ENCODE results near the gene CDH23. TPM values are rescaled to one million over a fixed set of nuclear protein-coding genes. Genes with fewer than 3 reads are reported as not detected.

The CDH23 gene
- total and polyA plus RNA-seq, 2 donors (not counting 1 experiment from before 2014, with no cell fraction given), result 0.37 to 0.89 TPM

DNA sequence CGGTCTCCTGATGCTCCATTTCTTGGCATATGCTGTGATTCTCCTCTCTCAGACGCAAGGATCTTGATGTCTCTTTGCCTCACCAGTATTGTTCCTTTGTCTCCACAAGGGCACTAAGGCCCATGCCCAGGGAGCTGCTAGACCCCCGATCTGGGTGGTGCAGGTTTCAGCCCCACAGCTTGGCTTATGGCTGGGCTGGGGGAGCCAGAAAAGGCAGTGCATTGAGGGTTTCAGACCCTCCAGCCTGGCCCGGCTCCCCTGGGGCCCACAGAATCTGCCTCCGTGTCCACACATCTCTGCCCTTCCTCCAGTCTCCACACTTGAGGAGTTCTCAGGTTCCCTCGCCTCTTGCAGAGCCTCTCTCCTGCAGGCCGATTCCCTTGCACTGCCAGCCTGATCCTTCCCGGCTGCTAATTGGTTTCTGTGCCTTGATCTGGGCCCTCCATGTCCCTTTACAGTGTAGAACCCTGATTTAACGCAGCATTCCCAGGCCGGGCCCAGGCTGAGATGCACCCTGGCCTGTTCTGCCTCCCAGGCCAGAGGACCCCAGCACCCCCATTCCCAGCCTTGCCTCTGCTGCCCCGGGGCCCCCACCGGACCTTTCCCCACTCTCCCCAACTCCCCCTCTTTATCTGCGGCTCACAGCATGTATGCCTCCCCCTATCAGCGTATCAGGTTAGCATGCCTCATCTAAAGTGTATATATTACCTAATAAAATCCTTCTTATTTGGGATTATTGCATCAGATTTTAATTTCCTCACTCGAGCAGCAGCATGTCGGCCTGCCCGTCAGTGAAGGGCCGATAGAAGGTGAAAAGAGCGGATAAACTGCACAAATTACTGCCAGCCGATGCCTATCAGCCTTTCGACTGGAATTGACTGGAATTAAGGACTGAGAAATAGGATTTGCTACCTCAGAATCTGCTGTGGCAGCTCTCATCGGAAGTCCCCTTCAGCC is 177.1 kb downstream of the CDH23 start:
- Histone ChIP-seq H3K27me3 (replicated peaks in 1 of 4; ENCODE audit: control extremely low read depth in 1 of 4, control insufficient read depth in 3 of 4, insufficient read depth in 4 of 4, low read length in 3 of 4) (no peaks in the 10 kb centered on the region), H4K20me1 (ENCODE audit: control insufficient read depth, insufficient read depth, low read length, poor library complexity, severe bottlenecking) (no peaks in the 10 kb centered on the region), H3K4me2 (replicated peaks; ENCODE audit: low read depth, low read length, poor library complexity, severe bottlenecking) (no peak overlapping the region), H3K27ac (ENCODE audit: low read length in 2 of 2) (no peak overlapping the region), H3K9me3 (ENCODE audit: control extremely low read depth in 1 of 3, control insufficient read depth in 2 of 3, insufficient read depth in 1 of 3, low read length in 2 of 3) (no peaks in the 10 kb centered on the region), H3K4me3 (ENCODE audit: control extremely low read depth in 1 of 5, extremely low read depth in 1 of 5, insufficient read depth in 1 of 5, low read depth in 2 of 5, low read length in 4 of 5) (no peak overlapping the region), H2AFZ (ENCODE audit: insufficient read depth, low read depth, low read length, poor library complexity, severe bottlenecking) (no peak overlapping the region), H3K79me2 (ENCODE audit: control insufficient read depth, insufficient read depth, low read length) (no peaks in the 10 kb centered on the region), H3K9ac (ENCODE audit: low read length) (no peak overlapping the region), H3K36me3 (replicated peaks in 1 of 2; ENCODE audit: control extremely low read depth in 1 of 2, control insufficient read depth in 1 of 2, extremely low read depth in 1 of 2, insufficient read depth in 2 of 2, low read length in 1 of 2) (no peaks in the 10 kb centered on the region), H3K4me1 (ENCODE audit: control insufficient read depth in 2 of 2, insufficient read depth in 2 of 2, low read length in 2 of 2) (no peaks in the 10 kb centered on the region)
- ChIA-PET CTCF (interaction anchor here (0.8 to 8.7 kb wide), 6 partner anchors 134 to 258 kb away, joined by 3 to 186 read pairs (median 4); partner anchors contain the start of genes CDH23 and SLC29A3), POLR2A (no interaction called here)
- Mint-ChIP-seq H3K4me1 (no peaks in the 10 kb centered on the region), H3K4me3 (no peak overlapping the region), H3K9me3 (ENCODE audit: insufficient read depth) (no peaks in the 10 kb centered on the region), H3K27ac (no peak overlapping the region), H3K27me3 (no peaks in the 10 kb centered on the region)
- TF ChIP-seq EZH2 (IDR thresholded peaks at IDR 0.05; ENCODE audit: borderline replicate concordance, insufficient read depth, low read depth, low read length, poor library complexity, severe bottlenecking), result no peak
- TF ChIP-seq, protein P1, sequence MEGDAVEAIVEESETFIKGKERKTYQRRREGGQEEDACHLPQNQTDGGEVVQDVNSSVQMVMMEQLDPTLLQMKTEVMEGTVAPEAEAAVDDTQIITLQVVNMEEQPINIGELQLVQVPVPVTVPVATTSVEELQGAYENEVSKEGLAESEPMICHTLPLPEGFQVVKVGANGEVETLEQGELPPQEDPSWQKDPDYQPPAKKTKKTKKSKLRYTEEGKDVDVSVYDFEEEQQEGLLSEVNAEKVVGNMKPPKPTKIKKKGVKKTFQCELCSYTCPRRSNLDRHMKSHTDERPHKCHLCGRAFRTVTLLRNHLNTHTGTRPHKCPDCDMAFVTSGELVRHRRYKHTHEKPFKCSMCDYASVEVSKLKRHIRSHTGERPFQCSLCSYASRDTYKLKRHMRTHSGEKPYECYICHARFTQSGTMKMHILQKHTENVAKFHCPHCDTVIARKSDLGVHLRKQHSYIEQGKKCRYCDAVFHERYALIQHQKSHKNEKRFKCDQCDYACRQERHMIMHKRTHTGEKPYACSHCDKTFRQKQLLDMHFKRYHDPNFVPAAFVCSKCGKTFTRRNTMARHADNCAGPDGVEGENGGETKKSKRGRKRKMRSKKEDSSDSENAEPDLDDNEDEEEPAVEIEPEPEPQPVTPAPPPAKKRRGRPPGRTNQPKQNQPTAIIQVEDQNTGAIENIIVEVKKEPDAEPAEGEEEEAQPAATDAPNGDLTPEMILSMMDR (IDR thresholded peaks at IDR 0.05), result no peak
- ATAC-seq (ENCODE audit: low read depth), result no peak
- intact Hi-C loops (cut with micrococcal nuclease), result loop anchor here (5.0 kb wide), 1 partner anchor 177 kb away; the partner anchor contains the start of gene CDH23
- no peak for DNase-seq
- 90% methylated on average over 19 of the region's 22 CpGs for WGBS (ENCODE audit: insufficient coverage)

DNA sequence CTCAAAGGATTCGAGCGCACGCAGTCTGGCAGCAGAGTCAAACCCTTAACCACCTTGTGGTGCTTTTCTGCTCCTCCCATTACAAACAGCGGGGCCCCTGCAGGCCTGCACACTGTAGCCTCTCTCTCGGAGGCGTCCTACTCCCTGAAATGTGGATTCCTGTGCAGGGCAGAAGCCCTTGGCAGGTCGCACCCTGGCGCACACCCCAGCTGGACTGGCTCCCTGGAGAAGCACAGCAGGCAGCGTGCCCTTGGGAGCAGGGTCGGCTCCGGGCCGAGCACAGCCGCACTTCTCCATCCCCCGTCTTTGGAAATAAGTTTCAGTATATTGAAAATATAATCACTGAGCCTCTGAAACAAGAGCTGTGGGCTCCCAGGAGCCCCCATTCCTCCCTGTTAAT is 178.7 kb downstream of the CDH23 start:
- Histone ChIP-seq H4K20me1 (ENCODE audit: control insufficient read depth, insufficient read depth, low read length, poor library complexity, severe bottlenecking) (no peaks in the 10 kb centered on the region), H3K27me3 (replicated peaks in 1 of 4; ENCODE audit: control extremely low read depth in 1 of 4, control insufficient read depth in 3 of 4, insufficient read depth in 4 of 4, low read length in 3 of 4) (no peaks in the 10 kb centered on the region), H3K4me3 (ENCODE audit: control extremely low read depth in 1 of 5, extremely low read depth in 1 of 5, insufficient read depth in 1 of 5, low read depth in 2 of 5, low read length in 4 of 5) (no peak overlapping the region), H3K4me1 (ENCODE audit: control insufficient read depth in 2 of 2, insufficient read depth in 2 of 2, low read length in 2 of 2) (no peaks in the 10 kb centered on the region), H3K9me3 (ENCODE audit: control extremely low read depth in 1 of 3, control insufficient read depth in 2 of 3, insufficient read depth in 1 of 3, low read length in 2 of 3) (no peaks in the 10 kb centered on the region), H3K27ac (ENCODE audit: low read length in 2 of 2) (no peak overlapping the region), H3K79me2 (ENCODE audit: control insufficient read depth, insufficient read depth, low read length) (no peaks in the 10 kb centered on the region), H2AFZ (ENCODE audit: insufficient read depth, low read depth, low read length, poor library complexity, severe bottlenecking) (no peak overlapping the region), H3K36me3 (replicated peaks in 1 of 2; ENCODE audit: control extremely low read depth in 1 of 2, control insufficient read depth in 1 of 2, extremely low read depth in 1 of 2, insufficient read depth in 2 of 2, low read length in 1 of 2) (no peaks in the 10 kb centered on the region), H3K4me2 (replicated peaks; ENCODE audit: low read depth, low read length, poor library complexity, severe bottlenecking) (no peak overlapping the region), H3K9ac (ENCODE audit: low read length) (no peak overlapping the region)
- H3K27ac Mint-ChIP-seq, result no peak overlapping the region
- H3K4me1 Mint-ChIP-seq, result no peaks in the 10 kb centered on the region
- no peaks in the 10 kb centered on the region for H3K9me3 Mint-ChIP-seq (ENCODE audit: insufficient read depth)
- ATAC-seq (ENCODE audit: low read depth), result no peak
- TF ChIP-seq, protein P1 (IDR thresholded peaks at IDR 0.05), result no peak
- TF ChIP-seq EZH2 (IDR thresholded peaks at IDR 0.05; ENCODE audit: borderline replicate concordance, insufficient read depth, low read depth, low read length, poor library complexity, severe bottlenecking), result no peak
- H3K27me3 Mint-ChIP-seq, result no peaks in the 10 kb centered on the region
- DNase-seq, result no peak
- 92% methylated on average over 10 of the region's 14 CpGs for WGBS (ENCODE audit: insufficient coverage)
- intact Hi-C loops (cut with micrococcal nuclease), result no loop called here
- no peak overlapping the region for H3K4me3 Mint-ChIP-seq
- CTCF ChIA-PET, result no interaction called here
- POLR2A ChIA-PET, result no interaction called here
